Liver (tissue), 9 donors: ENCODE measurements around the gene BARX2. TPM values are rescaled to one million over a fixed set of nuclear protein-coding genes. Genes with fewer than 3 reads are reported as not detected.

Experiments used
- DNase-seq: peaks from one replicate; pipeline ENCODE4 v3.0.0-alpha.2; 2017; ENCODE audit warnings: low spot score
- H3K27ac ChIP-seq, 2 donors: one replicate each; pipeline ENCODE4 v1.7.0; 2013; ENCODE audit warnings: inconsistent platforms in 2 of 2, low read length in 2 of 2, control low read depth in 1 of 2, low read depth in 1 of 2, mild to moderate bottlenecking in 1 of 2
- H3K27me3 ChIP-seq, 4 donors: one replicate each; pipeline versions ENCODE4 v1.6.1 to v1.7.0; 2013; ENCODE audit warnings: low read length in 3 of 4, inconsistent platforms in 1 of 4, mild to moderate bottlenecking in 1 of 4, moderate library complexity in 1 of 4; ENCODE audit not compliant: control insufficient read depth in 4 of 4, insufficient read depth in 4 of 4
- H3K36me3 ChIP-seq, 4 donors: one replicate each; pipeline versions ENCODE4 v1.6.1 to v1.7.0; 2013; ENCODE audit warnings: low read length in 3 of 4, mild to moderate bottlenecking in 3 of 4, low read depth in 1 of 4, moderate library complexity in 1 of 4; ENCODE audit not compliant: control insufficient read depth in 4 of 4, insufficient read depth in 3 of 4
- H3K4me1 ChIP-seq, 4 donors: one replicate each; pipeline versions ENCODE4 v1.6.1 to v1.7.0; 2013; ENCODE audit warnings: low read length in 3 of 4, mild to moderate bottlenecking in 3 of 4, moderate library complexity in 1 of 4; ENCODE audit not compliant: control insufficient read depth in 4 of 4, insufficient read depth in 4 of 4
- H3K4me3 ChIP-seq, 3 donors: one replicate each; pipeline versions ENCODE4 v1.6.1 to v1.7.0; 2013; ENCODE audit warnings: low read length in 3 of 3, control low read depth in 1 of 3, low read depth in 1 of 3, mild to moderate bottlenecking in 1 of 3
- H3K9ac ChIP-seq, 2 donors: one replicate each; pipeline ENCODE4 v1.7.0; 2013; ENCODE audit warnings: low read length in 2 of 2, mild to moderate bottlenecking in 2 of 2, moderate library complexity in 2 of 2, control low read depth in 1 of 2, low read depth in 1 of 2
- H3K9me3 ChIP-seq, 4 donors: one replicate each; pipeline versions ENCODE4 v1.6.1 to v1.7.0; 2013; ENCODE audit warnings: low read length in 3 of 4; ENCODE audit not compliant: control insufficient read depth in 4 of 4
- ATF3 ChIP-seq: IDR thresholded peaks from 2 replicates; pipeline ENCODE4 v1.6.1; 2016; ENCODE audit warnings: antibody characterized with exemption
- CTCF ChIP-seq: fragments of 150-350 bp; IDR thresholded peaks from 2 replicates; pipeline ENCODE4 v1.5.1; 2017; ENCODE audit warnings: improper control_type of control experiment, low read depth, low read length; ENCODE audit not compliant: missing input control
- EGR1 ChIP-seq, 2 donors: IDR thresholded peaks; 2 replicates each; pipeline ENCODE4 v1.6.1; 2016 to 2018; ENCODE audit warnings: antibody characterized with exemption in 2 of 2, low read depth in 2 of 2
- FOXA1 ChIP-seq: IDR thresholded peaks from 2 replicates; pipeline ENCODE4 v1.6.1; 2016; ENCODE audit warnings: antibody characterized with exemption
- FOXA2 ChIP-seq: IDR thresholded peaks from 2 replicates; pipeline ENCODE4 v1.6.1; 2016; ENCODE audit warnings: antibody characterized with exemption
- GABPA ChIP-seq, 2 donors: IDR thresholded peaks in 1 of 2; conservative IDR thresholded peaks in 1 of 2; 2 replicates each; pipeline ENCODE4 v1.6.1; 2016; ENCODE audit warnings: antibody characterized with exemption in 2 of 2, mild to moderate bottlenecking in 1 of 2, moderate library complexity in 1 of 2
- HNF4A ChIP-seq, 2 donors: conservative IDR thresholded peaks; 2 replicates each; pipeline ENCODE4 v1.6.1; 2016; ENCODE audit warnings: antibody characterized with exemption in 2 of 2, mild to moderate bottlenecking in 2 of 2
- HNF4G ChIP-seq: IDR thresholded peaks from 2 replicates; pipeline ENCODE4 v1.6.1; 2016; ENCODE audit warnings: antibody characterized with exemption
- NR2F2 ChIP-seq: IDR thresholded peaks from 2 replicates; pipeline ENCODE4 v1.6.1; 2016; ENCODE audit warnings: antibody characterized with exemption
- RAD21 ChIP-seq, 2 donors: IDR thresholded peaks; 2 replicates each; pipeline ENCODE4 v1.6.1; 2016; ENCODE audit warnings: antibody characterized with exemption in 2 of 2, mild to moderate bottlenecking in 2 of 2
- REST ChIP-seq: IDR thresholded peaks from 2 replicates; pipeline ENCODE4 v1.6.1; 2016; ENCODE audit warnings: antibody characterized with exemption, mild to moderate bottlenecking
- RXRA ChIP-seq, 2 donors: IDR thresholded peaks; 2 replicates each; pipeline ENCODE4 v1.6.1; 2017 to 2018; ENCODE audit warnings: antibody characterized with exemption in 2 of 2, mild to moderate bottlenecking in 1 of 2
- SP1 ChIP-seq: IDR thresholded peaks from 2 replicates; pipeline ENCODE4 v1.6.1; 2018; ENCODE audit warnings: antibody characterized with exemption, mild to moderate bottlenecking
- TAF1 ChIP-seq: conservative IDR thresholded peaks from 2 replicates; pipeline ENCODE4 v1.6.1; 2016; ENCODE audit warnings: antibody characterized with exemption, mild to moderate bottlenecking
- YY1 ChIP-seq: IDR thresholded peaks from 2 replicates; pipeline ENCODE4 v1.6.1; 2016; ENCODE audit warnings: antibody characterized with exemption, mild to moderate bottlenecking
- ZBTB33 ChIP-seq: IDR thresholded peaks from 2 replicates; pipeline ENCODE4 v1.6.1; 2016; ENCODE audit warnings: antibody characterized with exemption
- WGBS: extraction: QIAGEN DNeasy Blood & Tissue Kit; methylation state at CpG from one replicate; pipeline ENCODE4 v1.1.7; 2013; 5-methylcytosine and 5-hydroxymethylcytosine counted together
- polyA plus RNA-seq, 2 donors: library from polyadenylated mRNA; stranded (reverse) in 1 of 2; unstranded in 1 of 2; fragments of 200-250 nt in 1 of 2; fragments of >200 nt in 1 of 2; fragmentation: Nextera tagmentation in 1 of 2; extraction: Ambion mirVana in 1 of 2; gene quantifications; one replicate each; pipeline versions ENCODE4 v1.2.1 to v1.2.3, GENCODE V29; 2013 to 2015
- total RNA-seq, 2 donors: library from RNA; depleted of rRNA; stranded (reverse); fragments of >200 nt; gene quantifications; one replicate each; pipeline ENCODE4 v1.2.3, GENCODE V29; 2014
- donor health status: healthy.
- donor health status: healthy.
- donor health status: healthy.
- donor health status: healthy.
- donor health status: healthy.

BARX2 gene
- total and polyA plus RNA-seq, 4 donors, result not detected

- TF ChIP-seq CTCF (no peak), SP1 (no peak)
These were observed 50.4 kb downstream of the BARX2 start (continued) for GRCh38 chr11:129426038-129426437.

GRCh38 chr11:129426776-129427175, 51.1 kb downstream of the BARX2 start:
- Histone ChIP-seq H3K27ac (no peak overlapping the region), H3K27me3 (no peaks in the 10 kb centered on the region), H3K4me1 (peaks cover 0 to 7% (median 4%) of the 10 kb centered on the region in 4 donors), H3K36me3 (no peaks in the 10 kb centered on the region), H3K9ac (no peak overlapping the region), H3K4me3 (no peak overlapping the region), H3K9me3 (peaks cover 1 to 8% (median 3%) of the 10 kb centered on the region in 4 donors)
- WGBS, result 90% methylated on average over 3 of the region's 3 CpGs
- TF ChIP-seq REST, result no peak
- no peak for TF ChIP-seq FOXA2
- TF ChIP-seq YY1, result no peak
- no peak for TF ChIP-seq HNF4A (conservative IDR thresholded peaks at IDR 0.05)
- DNase-seq, result no peak

- 56% methylated on average over 3 of the region's 3 CpGs for WGBS
- Histone ChIP-seq H3K4me1 (peaks cover 0 to 7% (median 4%) of the 10 kb centered on the region in 4 donors), H3K4me3 (no peak overlapping the region), H3K36me3 (no peaks in the 10 kb centered on the region), H3K9ac (no peak overlapping the region), H3K9me3 (peaks cover 1 to 8% (median 3%) of the 10 kb centered on the region in 4 donors), H3K27me3 (no peaks in the 10 kb centered on the region), H3K27ac (no peak overlapping the region)
- DNase-seq, result no peak
- no peak for TF ChIP-seq EGR1 (IDR thresholded peaks at IDR 0.05; ENCODE audit: low read depth in 2 of 2)
- TF ChIP-seq RXRA (IDR thresholded peaks at IDR 0.05), result no peak
- TF ChIP-seq HNF4G, result no peak
- peak; percentile 40 for TF ChIP-seq SP1
- TF ChIP-seq GABPA (IDR thresholded peaks at IDR 0.05 in 1 of 2, conservative IDR thresholded peaks at IDR 0.05 in 1 of 2), result no peak
- no peak for TF ChIP-seq ATF3
- no peak for TF ChIP-seq CTCF
- TF ChIP-seq FOXA2, result peak; percentile 25
- TF ChIP-seq FOXA1, result no peak
- no peak for TF ChIP-seq YY1
- no peak for TF ChIP-seq RAD21 (IDR thresholded peaks at IDR 0.05)
- no peak for TF ChIP-seq TAF1
- no peak for TF ChIP-seq NR2F2
- no peak for TF ChIP-seq REST
- peak; percentile 46 to 51 for TF ChIP-seq HNF4A (conservative IDR thresholded peaks at IDR 0.05)
- TF ChIP-seq ZBTB33, result no peak
These were observed 51.7 kb downstream of the BARX2 start for GRCh38 chr11:129427376-129427775.
